Aorta (tissue), 5 donors: ENCODE data around the gene CCDC57. TPM values are rescaled to one million over a fixed set of nuclear protein-coding genes. Genes with fewer than 3 reads are reported as not detected.

ENCODE experiments used
- ATAC-seq: fragments of 200-7000 bp; cut with Tn5 transposase; one replicate; pipeline ENCODE4 v1.9.1; 2022; ENCODE audit warnings: moderate library complexity; ENCODE audit not compliant: low FRiP score
- DNase-seq, 2 donors: peaks; one replicate each; pipeline ENCODE4 v3.0.0-alpha.2; 2020
- H3K27ac ChIP-seq, 2 donors: one replicate each; pipeline ENCODE4 v1.5.1; 2013; ENCODE audit warnings: low read length in 2 of 2, mild to moderate bottlenecking in 2 of 2, moderate library complexity in 2 of 2, control low read depth in 1 of 2, inconsistent platforms in 1 of 2, low read depth in 1 of 2
- H3K27me3 ChIP-seq, 2 donors: one replicate each; pipeline ENCODE4 v1.6.1; 2013; ENCODE audit warnings: control low read depth in 1 of 2, low read length in 1 of 2, mild to moderate bottlenecking in 1 of 2, moderate library complexity in 1 of 2; ENCODE audit not compliant: insufficient read depth in 2 of 2, control insufficient read depth in 1 of 2
- H3K36me3 ChIP-seq, 2 donors: one replicate each; pipeline ENCODE4 v1.6.1; 2013; ENCODE audit warnings: control low read depth in 1 of 2, low read length in 1 of 2, mild to moderate bottlenecking in 1 of 2; ENCODE audit not compliant: insufficient read depth in 2 of 2, control insufficient read depth in 1 of 2
- H3K4me1 ChIP-seq, 2 donors: one replicate each; pipeline ENCODE4 v1.6.1; 2013; ENCODE audit warnings: low read length in 2 of 2, control low read depth in 1 of 2, mild to moderate bottlenecking in 1 of 2, moderate library complexity in 1 of 2; ENCODE audit not compliant: insufficient read depth in 2 of 2, control insufficient read depth in 1 of 2
- H3K4me3 ChIP-seq, 2 donors: one replicate each; pipeline ENCODE4 v1.5.1; 2013; ENCODE audit warnings: low read length in 2 of 2, control low read depth in 1 of 2, mild to moderate bottlenecking in 1 of 2
- H3K9me3 ChIP-seq: one replicate; pipeline ENCODE4 v1.6.1; 2013; ENCODE audit warnings: mild to moderate bottlenecking, low read length; ENCODE audit not compliant: control insufficient read depth
- WGBS, 2 donors: extraction: QIAGEN DNeasy Blood & Tissue Kit; methylation state at CpG; one replicate each; pipeline ENCODE4 v1.1.7; 2013; 5-methylcytosine and 5-hydroxymethylcytosine counted together
- intact Hi-C, 2 donors: fragments of 100-400 bp; cut with DNase I; formaldehyde crosslinking; loops; one replicate each; pipeline versions ENCODE4 v1.14.2 to v1.15.0; 2022
- polyA plus RNA-seq, 2 donors: library from polyadenylated mRNA; stranded (reverse); fragments of 200-250 nt; gene quantifications; one replicate each; pipeline ENCODE4 v1.2.3, GENCODE V29; 2013
- total RNA-seq, 2 donors: library from RNA; stranded (reverse); fragmentation: NEBNext Ultra II Directional; extraction: Animal tissue kit (Norgen Biotek cat#: 25700); gene quantifications; one replicate each; pipeline ENCODE4 v1.2.1, GENCODE V29; 2021
- donor health status: healthy with polysubstance abuse.
- donor health status: Bipolar disorder and iron deficiency.
- donor health status: DM: no; HTN: no; CAD: no.
- donor health status: DM: no; HTN: no; CAD: no.
- donor health status: DM: yes; HTN: yes; CAD: no.

The CCDC57 gene
- total and polyA plus RNA-seq, 4 donors: 17.8 to 145 (median 42.3) TPM

DNA sequence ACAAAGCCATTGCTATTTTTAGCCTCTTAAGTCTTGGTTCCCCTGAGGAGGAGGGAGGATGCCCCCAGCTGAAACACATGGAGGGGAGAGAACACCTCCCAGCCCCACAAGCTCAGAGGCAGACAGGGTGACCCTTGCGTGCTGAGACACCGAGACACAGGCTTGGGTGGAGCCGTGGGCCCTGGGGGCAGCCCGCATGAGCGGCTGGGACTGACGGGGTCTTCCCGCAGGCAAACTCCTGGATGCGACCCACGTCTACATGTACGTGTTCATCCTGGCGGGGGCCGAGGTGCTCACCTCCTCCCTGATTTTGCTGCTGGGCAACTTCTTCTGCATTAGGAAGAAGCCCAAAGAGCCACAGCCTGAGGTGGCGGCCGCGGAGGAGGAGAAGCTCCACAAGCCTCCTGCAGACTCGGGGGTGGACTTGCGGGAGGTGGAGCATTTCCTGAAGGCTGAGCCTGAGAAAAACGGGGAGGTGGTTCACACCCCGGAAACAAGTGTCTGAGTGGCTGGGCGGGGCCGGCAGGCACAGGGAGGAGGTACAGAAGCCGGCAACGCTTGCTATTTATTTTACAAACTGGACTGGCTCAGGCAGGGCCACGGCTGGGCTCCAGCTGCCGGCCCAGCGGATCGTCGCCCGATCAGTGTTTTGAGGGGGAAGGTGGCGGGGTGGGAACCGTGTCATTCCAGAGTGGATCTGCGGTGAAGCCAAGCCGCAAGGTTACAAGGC is 26.0 kb upstream of the CCDC57 start:
- H3K4me3 ChIP-seq: no peak overlapping the region
- WGBS, 2 donors: 47 to 56% methylated on average over 33 of the region's 33 CpGs
- H3K9me3 ChIP-seq: no peaks in the 10 kb centered on the region
- DNase-seq: peak; percentile 85 to 86
- no peaks in the 10 kb centered on the region for H3K4me1 ChIP-seq
- no peaks in the 10 kb centered on the region for H3K36me3 ChIP-seq
- H3K27ac ChIP-seq: peak overlapping the region in 1 of 2 donors; percentile 0
- no peaks in the 10 kb centered on the region for H3K27me3 ChIP-seq
- intact Hi-C loops: loop anchor here in 1 of 2 donors (5.0 kb wide), 1 partner anchor 84 kb away; no protein-coding TSS in a partner anchor
- no peak for ATAC-seq

DNA sequence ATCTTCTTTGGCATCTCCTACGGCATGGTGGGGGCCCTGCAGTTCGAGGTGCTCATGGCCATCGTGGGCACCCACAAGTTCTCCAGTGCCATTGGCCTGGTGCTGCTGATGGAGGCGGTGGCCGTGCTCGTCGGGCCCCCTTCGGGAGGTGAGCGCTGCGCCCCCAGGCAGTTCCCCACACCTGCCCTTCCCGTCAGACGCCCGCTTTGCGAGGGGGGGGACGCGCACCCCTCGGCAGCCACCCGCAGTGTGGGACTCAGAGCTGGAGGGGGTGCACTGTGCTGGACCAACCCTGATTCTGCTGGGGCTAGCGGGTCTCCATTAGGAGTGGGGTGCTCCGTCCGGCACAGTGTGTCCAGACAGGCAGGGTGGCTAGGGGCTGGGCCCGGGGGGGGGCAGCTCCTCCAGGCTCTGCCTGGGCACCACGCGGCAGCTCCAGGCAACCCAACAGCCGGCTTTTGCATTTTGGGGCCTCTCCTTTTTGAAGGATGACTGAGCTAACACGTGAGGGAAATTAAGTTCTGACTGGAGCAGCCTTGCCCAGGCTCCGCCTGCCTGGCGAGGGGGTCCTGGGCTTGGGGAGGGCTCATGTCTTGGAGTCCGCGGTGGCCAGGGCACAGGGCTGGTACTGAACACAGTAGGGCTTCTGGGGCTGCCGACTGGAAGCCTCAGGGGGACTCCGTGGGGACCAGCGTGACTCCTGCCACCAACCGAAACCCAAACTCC is 25.3 kb upstream of the CCDC57 start:
- ATAC-seq: no peak
- intact Hi-C loops: loop anchor here (2.0 to 5.0 kb wide), 2 partner anchors 83 to 84 kb away; no protein-coding TSS in a partner anchor
- DNase-seq: peak in 1 of 2 donors; percentile 77
- Histone ChIP-seq H3K9me3 (no peaks in the 10 kb centered on the region), H3K4me3 (no peak overlapping the region), H3K27ac (no peak overlapping the region), H3K4me1 (no peaks in the 10 kb centered on the region), H3K27me3 (no peaks in the 10 kb centered on the region), H3K36me3 (no peaks in the 10 kb centered on the region)
- 65 to 66% methylated on average over 34 of the region's 34 CpGs for WGBS, 2 donors

DNA sequence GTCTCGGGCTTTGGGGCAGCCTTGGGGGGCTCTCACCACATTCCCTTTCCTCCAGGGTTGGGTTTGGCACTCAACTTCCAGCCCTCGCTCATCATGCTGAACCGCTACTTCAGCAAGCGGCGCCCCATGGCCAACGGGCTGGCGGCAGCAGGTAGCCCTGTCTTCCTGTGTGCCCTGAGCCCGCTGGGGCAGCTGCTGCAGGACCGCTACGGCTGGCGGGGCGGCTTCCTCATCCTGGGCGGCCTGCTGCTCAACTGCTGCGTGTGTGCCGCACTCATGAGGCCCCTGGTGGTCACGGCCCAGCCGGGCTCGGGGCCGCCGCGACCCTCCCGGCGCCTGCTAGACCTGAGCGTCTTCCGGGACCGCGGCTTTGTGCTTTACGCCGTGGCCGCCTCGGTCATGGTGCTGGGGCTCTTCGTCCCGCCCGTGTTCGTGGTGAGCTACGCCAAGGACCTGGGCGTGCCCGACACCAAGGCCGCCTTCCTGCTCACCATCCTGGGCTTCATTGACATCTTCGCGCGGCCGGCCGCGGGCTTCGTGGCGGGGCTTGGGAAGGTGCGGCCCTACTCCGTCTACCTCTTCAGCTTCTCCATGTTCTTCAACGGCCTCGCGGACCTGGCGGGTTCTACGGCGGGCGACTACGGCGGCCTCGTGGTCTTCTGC is 24.6 kb upstream of the CCDC57 start:
- Histone ChIP-seq H3K27me3 (no peaks in the 10 kb centered on the region), H3K4me1 (no peaks in the 10 kb centered on the region), H3K9me3 (no peaks in the 10 kb centered on the region), H3K4me3 (no peak overlapping the region), H3K27ac (no peak overlapping the region), H3K36me3 (no peaks in the 10 kb centered on the region)
- 94 to 95% methylated on average over 59 of the region's 59 CpGs for WGBS, 2 donors
- ATAC-seq: no peak
- intact Hi-C loops: loop anchor here (2.0 to 5.0 kb wide), 2 partner anchors 84 to 85 kb away; no protein-coding TSS in a partner anchor
- peak in 1 of 2 donors; percentile 78 for DNase-seq

DNA sequence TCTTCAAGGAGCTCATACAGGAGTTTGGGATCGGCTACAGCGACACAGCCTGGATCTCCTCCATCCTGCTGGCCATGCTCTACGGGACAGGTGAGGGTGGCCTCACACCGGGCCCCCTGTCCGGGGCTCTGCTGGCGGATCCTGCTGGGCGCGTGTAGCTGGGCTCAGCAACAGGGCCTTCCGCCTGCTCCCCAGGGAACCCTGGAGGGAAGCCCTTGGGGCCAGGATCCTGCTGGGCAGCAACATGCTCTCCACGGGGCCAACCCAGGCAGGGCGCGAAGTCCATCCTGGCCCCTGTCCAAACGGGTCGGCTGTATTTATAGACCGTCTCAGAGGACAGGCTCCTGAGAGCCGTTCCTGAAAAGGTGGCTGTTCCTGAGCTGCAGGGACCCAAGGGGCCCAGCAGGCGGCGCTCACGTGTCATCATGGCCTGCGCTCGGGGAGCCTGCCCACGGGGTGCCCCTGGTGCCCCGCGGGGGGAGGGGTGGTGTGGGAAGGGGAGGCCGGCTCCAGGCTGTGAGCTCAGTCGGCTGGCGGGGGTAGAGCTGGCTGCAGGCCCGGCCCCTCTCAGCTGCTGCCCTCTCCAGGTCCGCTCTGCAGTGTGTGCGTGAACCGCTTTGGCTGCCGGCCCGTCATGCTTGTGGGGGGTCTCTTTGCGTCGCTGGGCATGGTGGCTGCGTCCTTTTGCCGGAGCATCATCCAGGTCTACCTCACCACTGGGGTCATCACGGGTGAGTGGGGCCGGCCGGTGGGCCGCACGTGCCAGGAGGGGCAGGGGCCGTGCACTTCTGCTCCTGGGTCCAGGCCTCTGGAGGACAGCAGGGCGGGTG is 23.7 kb upstream of the CCDC57 start:
- no peaks in the 10 kb centered on the region for H3K9me3 ChIP-seq
- intact Hi-C loops: loop anchor here (2.0 to 5.0 kb wide), 2 partner anchors 84 to 86 kb away; no protein-coding TSS in a partner anchor
- no peak overlapping the region for H3K4me3 ChIP-seq
- ATAC-seq (peak; percentile 34), DNase-seq (peak; percentile 62 to 89)
- no peaks in the 10 kb centered on the region for H3K36me3 ChIP-seq
- H3K27me3 ChIP-seq: no peaks in the 10 kb centered on the region
- 35 to 36% methylated on average over 43 to 44 of the region's 44 CpGs for WGBS, 2 donors
- no peak overlapping the region for H3K27ac ChIP-seq
- H3K4me1 ChIP-seq: no peaks in the 10 kb centered on the region

DNA sequence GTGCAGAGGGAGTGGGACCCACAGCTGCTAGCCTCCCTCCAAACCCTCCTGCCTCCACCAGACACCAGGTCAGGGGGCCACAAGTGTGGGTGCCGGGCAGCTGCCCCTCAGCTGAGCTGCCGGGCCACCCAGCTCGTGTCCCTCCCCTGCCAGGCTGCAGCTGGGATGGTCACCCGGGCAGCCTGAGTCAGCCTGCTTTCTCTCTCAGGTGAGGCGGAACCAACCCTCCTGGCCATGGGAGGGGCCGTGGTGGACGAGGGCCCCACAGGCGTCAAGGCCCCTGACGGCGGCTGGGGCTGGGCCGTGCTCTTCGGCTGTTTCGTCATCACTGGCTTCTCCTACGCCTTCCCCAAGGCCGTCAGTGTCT is 23.1 kb upstream of the CCDC57 start:
- Histone ChIP-seq H3K36me3 (no peaks in the 10 kb centered on the region), H3K9me3 (no peaks in the 10 kb centered on the region), H3K4me1 (no peaks in the 10 kb centered on the region), H3K27ac (no peak overlapping the region), H3K4me3 (no peak overlapping the region), H3K27me3 (no peaks in the 10 kb centered on the region)
- no peak for ATAC-seq
- no peak for DNase-seq
- intact Hi-C loops: loop anchor here (2.0 to 5.0 kb wide), 2 partner anchors 85 to 87 kb away; no protein-coding TSS in a partner anchor
- WGBS, 2 donors: 72 to 80% methylated on average over 15 of the region's 15 CpGs

DNA sequence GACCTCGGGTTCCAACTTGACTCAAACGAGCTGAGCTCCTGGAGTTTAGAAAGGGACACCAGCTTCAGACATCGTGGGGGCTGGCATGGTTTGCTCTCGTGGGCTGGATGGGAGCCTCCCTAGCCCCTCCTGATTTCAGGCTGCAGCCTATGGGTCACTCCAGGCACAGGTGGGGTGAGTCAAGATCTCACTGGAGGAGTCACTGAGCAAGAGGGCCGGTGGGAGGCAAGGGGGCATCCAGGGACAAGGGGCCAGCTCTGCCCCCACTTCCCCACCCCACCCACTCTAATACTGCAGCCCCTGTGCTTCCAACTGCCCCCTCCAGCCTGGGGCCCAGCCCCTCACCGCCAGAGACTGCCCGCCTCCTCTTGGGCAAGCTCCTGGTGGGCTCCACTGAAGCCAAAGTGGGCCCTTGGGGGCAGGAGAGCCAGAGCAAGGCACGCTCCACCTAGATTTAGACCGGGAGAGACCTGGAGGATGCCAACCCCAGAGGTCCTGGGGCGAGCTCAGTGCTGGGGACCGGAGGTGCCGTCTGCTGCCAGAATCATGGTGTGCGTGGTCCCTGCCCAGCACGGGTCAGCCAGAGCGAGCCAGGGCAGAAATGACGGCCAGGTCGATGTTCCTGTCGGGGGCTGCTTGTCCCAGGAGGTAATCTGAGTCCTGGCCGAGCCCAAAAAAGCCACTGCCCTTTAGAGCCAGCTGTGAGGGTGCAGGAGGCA is 22.6 kb upstream of the CCDC57 start:
- Histone ChIP-seq H3K27me3 (no peaks in the 10 kb centered on the region), H3K36me3 (no peaks in the 10 kb centered on the region), H3K9me3 (no peaks in the 10 kb centered on the region), H3K27ac (no peak overlapping the region), H3K4me1 (no peaks in the 10 kb centered on the region), H3K4me3 (no peak overlapping the region)
- intact Hi-C loops: loop anchor here in 1 of 2 donors (5.0 kb wide), 1 partner anchor 87 kb away; no protein-coding TSS in a partner anchor
- 82% methylated on average over 15 to 19 of the region's 19 CpGs for WGBS, 2 donors
- DNase-seq (peak; percentile 46 to 77), ATAC-seq (no peak)

DNA sequence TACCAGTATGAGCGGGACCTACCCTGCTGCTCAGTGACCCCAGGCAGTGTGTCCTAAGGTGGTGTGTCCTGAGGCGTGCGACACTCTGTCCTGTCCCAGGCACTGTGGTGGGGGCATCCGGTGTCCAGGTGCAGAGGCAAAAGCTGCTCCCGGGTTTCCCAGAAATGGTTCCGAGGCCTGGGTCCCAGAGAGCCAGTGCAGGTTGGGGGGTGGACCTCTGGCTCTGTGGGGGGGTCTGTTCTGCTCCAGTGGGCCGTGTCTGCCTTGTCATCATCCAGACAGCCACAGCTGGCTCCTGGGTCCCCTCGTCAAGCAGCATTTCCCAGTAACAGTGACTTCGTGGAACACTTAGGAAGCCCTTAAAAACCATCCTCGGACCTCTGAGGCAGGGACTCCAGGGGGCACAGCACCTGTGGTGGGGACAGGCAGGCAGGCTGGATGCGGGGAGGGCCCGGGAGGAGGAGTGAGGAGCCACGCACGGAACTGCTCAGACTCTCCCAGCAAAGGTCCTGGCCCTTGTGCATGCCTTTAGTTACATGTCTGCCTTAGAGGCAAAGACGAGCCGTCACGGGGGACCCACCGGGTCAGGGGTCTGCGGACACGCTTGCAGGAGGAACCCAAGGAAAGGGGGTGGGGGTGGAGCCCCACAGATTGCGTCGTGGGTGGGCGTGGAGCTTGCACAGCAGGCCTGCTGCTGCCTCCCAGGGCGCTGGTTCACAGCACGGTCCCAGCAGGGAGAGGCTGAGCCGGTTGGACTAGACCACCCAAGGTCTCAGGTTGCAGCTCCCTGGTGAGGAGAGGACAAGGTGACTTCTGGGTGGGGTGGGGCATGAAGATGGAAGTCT is 21.8 kb upstream of the CCDC57 start:
- Histone ChIP-seq H3K36me3 (no peaks in the 10 kb centered on the region), H3K9me3 (no peaks in the 10 kb centered on the region), H3K27me3 (no peaks in the 10 kb centered on the region), H3K4me3 (no peak overlapping the region), H3K4me1 (no peaks in the 10 kb centered on the region), H3K27ac (no peak overlapping the region)
- ATAC-seq (no peak), DNase-seq (peak in 1 of 2 donors; percentile 50)
- intact Hi-C loops: loop anchor here in 1 of 2 donors (5.0 kb wide), 1 partner anchor 88 kb away; no protein-coding TSS in a partner anchor
- WGBS, 2 donors: 78 to 79% methylated on average over 26 of the region's 26 CpGs
